SJCRH30 (cell line): ENCODE measurements around the gene SETD5. TPM values are rescaled to one million over a fixed set of nuclear protein-coding genes. Genes with fewer than 3 reads are reported as not detected.

Experiments used
- DNase-seq, 2 experiments: peaks; one replicate each; pipeline ENCODE4 v3.0.0-alpha.2; 2015 to 2020
- H3K27ac ChIP-seq: fragments of 250-450 bp; sonication (Bioruptor Pico); 2 replicates; pipeline ENCODE4 v1.5.1; 2020; ENCODE audit warnings: mild to moderate bottlenecking, moderate library complexity
- H3K27me3 ChIP-seq: fragments of 250-450 bp; sonication (Bioruptor Pico); 2 replicates; pipeline ENCODE4 v1.5.1; 2020; ENCODE audit warnings: mild to moderate bottlenecking, moderate library complexity
- H3K36me3 ChIP-seq: fragments of 250-450 bp; sonication (Bioruptor Pico); 2 replicates; pipeline ENCODE4 v1.5.1; 2020; ENCODE audit warnings: mild to moderate bottlenecking, moderate library complexity
- H3K4me1 ChIP-seq: fragments of 250-450 bp; sonication (Bioruptor Pico); 2 replicates; pipeline ENCODE4 v1.5.1; 2020; ENCODE audit warnings: mild to moderate bottlenecking, moderate library complexity
- H3K4me3 ChIP-seq: fragments of 250-450 bp; sonication (Bioruptor Pico); 2 replicates; pipeline ENCODE4 v1.5.1; 2020; ENCODE audit warnings: mild to moderate bottlenecking, moderate library complexity
- H3K9me3 ChIP-seq: fragments of 250-450 bp; sonication (Bioruptor Pico); replicated peaks from 2 replicates; pipeline ENCODE4 v1.5.1; 2020; ENCODE audit warnings: mild to moderate bottlenecking, moderate library complexity
- total RNA-seq: library from RNA; depleted of rRNA; stranded (reverse); fragments of >200 nt; shearing (Covaris generic); gene quantifications from 2 replicates; pipeline ENCODE4 v1.2.3, GENCODE V29; 2014

The SETD5 gene
- total RNA-seq, 1 experiment from 2014 or later: 104 TPM

DNA sequence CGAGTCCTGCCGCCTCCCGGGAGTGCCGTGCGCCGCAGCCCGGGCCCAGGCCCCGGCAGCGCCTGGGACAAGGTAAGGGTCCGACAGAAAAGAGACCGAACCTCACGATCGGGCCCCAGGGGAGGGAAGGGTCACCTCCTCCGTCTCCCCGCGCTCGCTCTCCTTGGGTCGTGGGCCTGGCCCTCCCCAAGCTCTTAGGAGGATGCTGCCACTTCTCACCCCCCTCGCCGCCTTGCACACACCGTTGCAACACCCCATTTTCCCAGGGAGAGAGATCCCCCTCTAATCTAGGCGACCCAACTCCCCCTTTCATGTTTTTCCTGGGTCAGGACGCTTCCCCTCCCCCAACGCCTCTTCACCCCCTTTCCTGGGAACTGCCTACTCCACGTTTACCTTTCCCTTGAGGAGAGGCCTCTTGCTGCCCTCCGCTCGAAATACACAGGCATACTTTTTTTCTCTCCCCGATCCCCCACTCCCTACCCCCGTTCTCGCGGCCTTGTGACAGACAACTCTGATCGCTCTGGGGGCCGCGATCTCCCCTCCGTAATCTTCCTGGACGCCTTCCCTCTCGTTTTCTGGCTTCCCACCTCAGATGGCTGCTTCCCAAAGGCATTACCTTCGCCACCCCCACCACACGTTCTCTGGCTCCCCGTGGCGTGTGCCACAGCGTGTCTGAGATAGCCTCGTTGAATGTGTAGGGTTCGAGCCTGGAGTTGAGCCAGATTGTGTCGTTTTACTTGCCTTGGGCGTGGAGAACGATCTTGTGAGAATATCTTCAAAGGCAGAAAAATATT lies 688 bp downstream of the SETD5 start:
- peaks cover 16% of the 10 kb centered on the region for H3K36me3 ChIP-seq
- peak; percentile 46 to 63 for DNase-seq
- peaks cover 33% of the 10 kb centered on the region for H3K4me1 ChIP-seq

DNA sequence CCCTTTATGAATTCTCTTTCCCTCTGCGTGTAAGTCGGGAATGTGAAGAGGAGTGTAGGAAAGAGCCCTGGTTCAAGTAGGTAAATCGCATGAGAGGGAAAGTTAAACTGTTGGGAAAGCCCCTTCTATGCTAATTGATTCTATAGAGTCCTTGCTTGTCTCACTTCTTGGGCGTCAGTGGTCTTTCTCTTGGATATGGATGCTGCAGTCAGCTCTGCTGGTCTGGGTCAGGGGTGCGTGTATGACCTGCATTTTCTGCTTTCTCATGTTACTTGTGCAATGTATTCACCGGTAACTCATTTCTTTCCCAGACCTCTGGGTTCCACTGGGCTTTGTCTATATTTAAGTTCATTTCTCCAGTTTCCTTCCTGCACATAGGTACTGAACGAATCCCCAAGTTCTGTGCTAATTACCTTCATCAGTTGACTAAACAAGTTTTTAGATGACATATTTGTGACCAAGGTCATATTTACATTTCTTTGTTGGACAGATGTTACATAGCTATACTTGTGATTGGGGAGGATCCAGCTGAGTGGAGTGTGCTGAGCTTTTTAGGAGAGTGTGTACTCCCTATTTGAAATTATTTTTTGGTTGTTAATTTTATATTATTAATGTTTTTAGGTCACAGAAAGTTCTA lies 1.4 kb downstream of the SETD5 start:
- peak overlapping the region; percentile 96 for H3K27ac ChIP-seq
- H3K4me1 ChIP-seq: peaks cover 40% of the 10 kb centered on the region
- peak overlapping the region; percentile 88 for H3K4me3 ChIP-seq
- H3K9me3 ChIP-seq: no peaks in the 10 kb centered on the region
- H3K36me3 ChIP-seq: peaks cover 13% of the 10 kb centered on the region
- no peaks in the 10 kb centered on the region for H3K27me3 ChIP-seq
- peak; percentile 42 to 64 for DNase-seq

More for the DNA sequence above, 688 bp downstream of the SETD5 start:
- Histone ChIP-seq H3K4me3 (peak overlapping the region; percentile 88), H3K9me3 (no peaks in the 10 kb centered on the region), H3K27me3 (no peaks in the 10 kb centered on the region), H3K27ac (peak overlapping the region; percentile 96)

DNA sequence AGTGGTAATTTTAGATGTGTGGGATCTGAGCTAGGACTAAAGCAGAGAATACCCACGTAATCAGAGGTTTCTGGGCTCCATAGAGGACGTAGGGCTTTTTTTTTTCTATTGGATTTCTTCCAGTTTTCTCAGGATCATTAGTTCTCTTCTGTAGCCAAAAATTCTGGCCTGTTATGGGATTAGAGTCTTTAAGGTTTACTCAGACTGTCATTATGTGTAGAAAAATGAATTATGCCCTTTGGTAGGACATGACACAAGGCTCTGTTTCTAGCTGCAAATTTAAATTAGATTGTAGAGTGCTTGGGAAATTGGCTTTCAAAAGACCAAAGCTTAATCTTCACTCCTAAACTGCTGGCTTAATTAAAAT lies 1.9 kb downstream of the SETD5 start:
- H3K9me3 ChIP-seq: no peaks in the 10 kb centered on the region
- H3K4me3 ChIP-seq: peak overlapping the region; percentile 88
- no peak for DNase-seq
- H3K4me1 ChIP-seq: peaks cover 45% of the 10 kb centered on the region
- H3K27ac ChIP-seq: peak overlapping the region; percentile 96
- no peaks in the 10 kb centered on the region for H3K27me3 ChIP-seq
- H3K36me3 ChIP-seq: peaks cover 8% of the 10 kb centered on the region

DNA sequence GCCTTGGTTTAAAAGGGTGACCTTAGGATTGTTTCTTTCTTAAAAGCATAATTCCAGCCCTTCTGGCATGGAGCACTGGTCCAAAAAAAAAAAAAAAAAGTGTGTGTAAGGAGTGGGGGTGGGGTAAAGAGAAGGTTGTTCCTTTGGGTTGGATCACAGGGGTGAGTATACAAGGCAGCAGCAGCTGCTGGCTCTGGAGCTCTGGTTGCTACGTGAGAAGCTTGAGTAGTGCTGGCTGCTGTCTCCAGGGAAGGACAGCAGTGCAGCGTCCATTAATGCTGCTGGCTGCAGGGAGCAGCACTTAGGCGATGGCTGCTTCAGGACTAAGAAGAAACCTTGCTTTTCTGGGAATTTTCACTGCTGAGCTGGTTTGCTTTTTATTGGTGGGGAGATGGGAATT lies 2.3 kb downstream of the SETD5 start:
- Histone ChIP-seq H3K4me1 (peaks cover 47% of the 10 kb centered on the region), H3K27me3 (no peaks in the 10 kb centered on the region), H3K36me3 (peaks cover 4% of the 10 kb centered on the region), H3K9me3 (no peaks in the 10 kb centered on the region), H3K27ac (peak overlapping the region; percentile 96), H3K4me3 (peak overlapping the region; percentile 88)
- DNase-seq: peak; percentile 94 to 98

DNA sequence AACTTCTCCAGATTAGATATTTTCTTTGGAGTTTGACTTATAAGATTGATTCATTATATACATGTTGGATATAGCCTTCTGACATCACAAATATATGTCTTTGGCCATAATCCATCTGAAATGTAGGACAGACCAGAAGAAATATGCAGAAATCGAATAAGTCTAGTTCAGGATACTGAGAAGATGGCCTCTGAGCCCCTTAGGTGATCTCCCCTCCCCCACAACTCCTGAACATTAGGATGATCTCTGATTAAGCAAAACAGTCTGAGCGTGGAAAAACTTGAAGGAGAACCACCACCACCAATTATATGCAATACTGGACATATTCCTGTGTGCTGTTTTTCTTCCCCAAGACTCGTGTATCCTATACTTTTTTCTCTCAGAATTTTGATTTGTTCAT lies 3.2 kb downstream of the SETD5 start:
- Histone ChIP-seq H3K9me3 (no peaks in the 10 kb centered on the region), H3K4me3 (no peak overlapping the region), H3K27ac (no peak overlapping the region), H3K4me1 (peaks cover 47% of the 10 kb centered on the region), H3K36me3 (no peaks in the 10 kb centered on the region), H3K27me3 (no peaks in the 10 kb centered on the region)
- peak in 1 of 2 experiments; percentile 51 for DNase-seq

DNA sequence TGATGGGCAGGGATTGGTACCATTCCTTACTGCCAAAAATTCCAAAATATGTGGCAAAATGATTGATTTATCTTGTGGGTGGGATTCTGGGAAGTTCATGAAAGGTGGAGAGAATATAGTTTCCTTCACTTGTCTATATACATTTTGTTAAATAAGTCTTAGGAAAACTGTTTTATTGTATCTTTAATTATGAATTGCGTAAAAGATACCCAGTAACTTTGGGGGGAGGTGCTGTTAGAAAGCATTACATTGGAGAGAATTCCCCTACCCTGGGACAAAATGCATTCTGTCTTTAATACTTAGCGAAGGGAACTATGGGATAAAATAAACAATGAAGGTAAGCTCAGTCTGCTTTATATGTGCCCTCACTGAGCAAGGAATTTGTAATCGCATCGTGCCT lies 4.6 kb downstream of the SETD5 start:
- no peaks in the 10 kb centered on the region for H3K27me3 ChIP-seq
- DNase-seq: no peak
- H3K4me3 ChIP-seq: no peak overlapping the region
- H3K9me3 ChIP-seq: no peaks in the 10 kb centered on the region
- peaks cover 47% of the 10 kb centered on the region for H3K4me1 ChIP-seq
- H3K36me3 ChIP-seq: peaks cover 2% of the 10 kb centered on the region; the same call in 1 of the 2 replicates
- no peak overlapping the region for H3K27ac ChIP-seq

DNA sequence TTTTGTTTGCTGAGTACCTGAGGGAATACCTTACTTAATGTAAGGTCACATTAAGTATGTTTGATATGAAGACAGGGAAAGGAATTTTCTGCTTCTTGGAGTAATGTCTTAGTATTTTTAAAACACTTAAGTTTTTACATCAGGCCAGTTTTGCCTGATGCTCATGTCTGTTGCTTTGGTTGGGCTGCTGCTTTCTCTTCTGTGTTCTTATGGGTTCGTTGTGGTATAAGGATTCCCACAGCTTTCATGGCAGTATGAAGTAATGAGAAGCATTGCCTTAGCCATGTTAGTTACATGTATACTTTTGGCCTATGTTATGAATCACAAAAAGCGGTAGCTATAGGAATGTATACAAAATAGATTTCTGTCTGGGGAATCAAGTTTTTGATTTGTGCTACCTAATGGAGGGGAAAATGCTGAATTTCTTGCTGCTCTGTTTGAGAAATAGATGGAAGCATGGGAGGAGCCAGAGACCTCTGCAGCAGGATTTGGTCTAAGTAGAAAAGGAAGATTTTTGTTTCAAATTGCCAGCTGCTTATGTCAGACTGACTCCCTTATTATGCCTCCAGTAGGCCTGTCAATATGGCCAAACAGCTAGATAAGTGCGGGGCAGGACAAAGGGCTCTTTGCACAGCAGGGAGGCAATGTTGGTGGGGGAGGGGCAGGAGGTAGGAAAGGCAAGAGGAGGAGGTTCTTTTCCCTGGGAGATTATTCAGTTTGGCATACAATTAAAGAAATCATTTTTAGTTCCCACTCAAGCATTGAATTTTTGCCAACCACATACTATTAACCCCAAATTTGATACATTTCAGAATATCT lies 5.2 kb downstream of the SETD5 start:
- DNase-seq: peak; percentile 84 to 91
- Histone ChIP-seq H3K4me1 (peaks cover 47% of the 10 kb centered on the region), H3K4me3 (no peak overlapping the region), H3K36me3 (peaks cover 2% of the 10 kb centered on the region; the same call in 1 of the 2 replicates), H3K27me3 (no peaks in the 10 kb centered on the region), H3K9me3 (no peaks in the 10 kb centered on the region), H3K27ac (peak overlapping the region; percentile 12)

DNA sequence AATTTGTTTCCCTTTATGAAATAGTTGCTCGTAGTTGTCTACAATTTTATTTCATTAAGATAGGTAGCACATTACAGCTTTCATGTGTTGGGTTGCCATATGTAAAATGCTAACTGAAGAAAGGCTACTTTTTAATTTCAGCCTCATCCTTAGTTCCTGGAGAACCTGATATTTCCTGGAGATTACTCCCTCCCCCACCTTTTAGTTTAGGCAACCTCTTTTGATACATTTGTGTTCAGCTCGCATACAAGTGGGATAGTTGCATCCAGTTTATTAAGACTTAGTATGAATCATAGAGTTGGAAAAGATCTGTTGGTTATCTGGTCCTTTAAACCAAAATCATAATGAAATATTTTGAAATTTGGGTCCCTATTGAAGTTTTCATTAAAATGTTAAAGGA lies 6.0 kb downstream of the SETD5 start:
- Histone ChIP-seq H3K9me3 (no peaks in the 10 kb centered on the region), H3K27ac (peak overlapping the region; percentile 12; the same call in 1 of the 2 replicates), H3K36me3 (peaks cover 2% of the 10 kb centered on the region; the same call in 1 of the 2 replicates), H3K4me3 (no peak overlapping the region), H3K4me1 (peaks cover 50% of the 10 kb centered on the region), H3K27me3 (no peaks in the 10 kb centered on the region)
- DNase-seq: no peak

DNA sequence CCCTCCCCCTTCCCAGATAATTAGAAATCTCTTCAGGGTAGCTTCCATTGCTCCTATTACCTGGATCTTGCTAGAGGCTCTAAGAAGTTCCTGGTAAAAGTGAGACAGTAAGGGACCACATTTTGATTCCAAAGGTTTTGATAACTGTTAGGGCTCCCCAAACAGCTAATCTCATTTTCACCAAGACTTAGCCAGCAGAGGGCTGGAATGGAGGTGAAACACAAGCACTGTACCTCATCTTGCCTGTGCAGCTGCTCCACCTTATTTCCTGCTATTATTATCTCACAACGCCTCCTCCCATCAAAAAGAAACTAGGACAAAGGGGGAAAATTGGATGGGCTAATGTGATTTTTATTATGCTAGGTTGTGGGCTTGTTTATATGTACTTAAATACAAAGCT lies 7.3 kb downstream of the SETD5 start:
- H3K4me1 ChIP-seq: peaks cover 55% of the 10 kb centered on the region
- H3K36me3 ChIP-seq: peaks cover 8% of the 10 kb centered on the region
- H3K27me3 ChIP-seq: no peaks in the 10 kb centered on the region
- no peak overlapping the region for H3K4me3 ChIP-seq
- peak in 1 of 2 experiments; percentile 49 for DNase-seq
- H3K9me3 ChIP-seq: no peaks in the 10 kb centered on the region
- H3K27ac ChIP-seq: no peak overlapping the region

DNA sequence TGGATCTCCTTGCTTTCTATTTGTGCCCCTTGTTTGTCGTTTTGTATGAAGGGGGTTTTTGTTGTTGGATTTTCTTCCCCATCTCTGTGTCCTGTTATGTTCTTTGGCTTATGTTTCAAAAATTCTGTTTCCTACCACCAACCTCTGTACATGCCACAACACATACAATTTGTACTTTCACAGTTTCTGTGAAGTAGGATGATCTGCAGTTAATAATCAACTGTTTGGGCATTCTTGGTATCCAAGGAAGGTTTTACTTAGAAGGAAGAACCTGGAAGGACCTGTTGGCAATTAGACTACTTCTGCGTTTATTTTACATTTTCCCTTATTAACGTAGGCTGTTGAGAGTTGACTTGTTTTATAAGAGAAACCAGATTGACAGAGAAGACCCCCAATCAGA lies 8.3 kb downstream of the SETD5 start:
- peaks cover 8% of the 10 kb centered on the region for H3K36me3 ChIP-seq
- no peak for DNase-seq
- H3K27ac ChIP-seq: no peak overlapping the region
- peaks cover 46% of the 10 kb centered on the region for H3K4me1 ChIP-seq
- H3K27me3 ChIP-seq: no peaks in the 10 kb centered on the region
- H3K9me3 ChIP-seq: no peaks in the 10 kb centered on the region
- H3K4me3 ChIP-seq: no peak overlapping the region

DNA sequence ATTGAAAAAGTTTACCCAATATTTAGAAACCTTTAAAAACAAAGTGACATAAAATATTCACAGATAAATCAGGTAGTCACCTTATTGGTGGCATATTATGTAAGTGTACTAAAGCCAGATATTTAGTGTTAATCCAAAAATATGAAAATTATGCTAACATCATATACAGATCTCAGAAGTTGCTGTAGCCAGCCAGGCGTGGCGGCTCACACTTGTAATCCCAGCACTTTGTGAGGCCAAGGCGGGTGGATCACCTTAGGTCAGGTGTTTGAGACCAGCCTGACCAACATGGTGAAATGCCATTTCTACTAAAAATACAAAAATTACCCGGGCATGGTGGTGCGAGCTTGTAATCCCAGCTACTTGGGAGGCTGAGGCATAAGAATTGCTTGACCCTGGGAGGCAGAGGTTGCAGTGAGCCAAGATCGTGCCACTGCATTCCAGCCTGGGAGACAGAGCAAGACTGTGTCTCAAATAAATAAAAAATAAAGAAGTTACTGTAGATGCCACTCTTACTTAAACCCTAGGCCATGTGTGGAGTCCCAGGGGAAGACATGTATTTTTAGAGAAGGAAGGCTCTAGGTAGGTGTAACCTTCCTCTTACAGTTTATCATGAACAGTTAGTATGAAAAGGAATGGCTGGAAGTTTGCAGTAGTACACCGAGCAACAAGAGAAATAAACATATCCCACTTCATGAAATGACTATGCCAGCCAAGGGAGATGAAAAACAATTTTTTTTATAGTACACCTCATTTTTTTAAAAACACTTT lies 9.6 kb downstream of the SETD5 start:
- Histone ChIP-seq H3K4me1 (peaks cover 39% of the 10 kb centered on the region), H3K4me3 (no peak overlapping the region), H3K27me3 (no peaks in the 10 kb centered on the region), H3K9me3 (no peaks in the 10 kb centered on the region), H3K27ac (no peak overlapping the region), H3K36me3 (peaks cover 13% of the 10 kb centered on the region)
- no peak for DNase-seq

DNA sequence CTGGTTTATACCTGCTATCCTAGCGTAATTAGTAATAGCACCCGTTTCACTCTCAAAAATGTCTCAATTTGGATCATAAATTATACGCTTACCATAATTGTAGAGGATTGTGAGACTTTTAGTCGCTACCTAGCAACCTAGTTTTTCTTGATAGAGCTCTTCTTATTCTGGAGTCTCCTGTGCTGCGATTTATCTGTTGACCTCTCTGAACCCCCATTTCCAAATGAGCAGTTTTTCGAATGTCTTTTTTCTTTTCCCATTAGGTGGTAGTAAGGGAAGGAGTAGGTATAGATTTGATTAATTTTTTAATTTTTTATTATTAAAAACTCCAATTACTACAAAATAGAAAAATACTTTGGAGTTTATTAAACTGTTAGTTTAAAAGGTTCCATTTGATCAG lies 10.6 kb downstream of the SETD5 start:
- H3K27me3 ChIP-seq: no peaks in the 10 kb centered on the region
- no peak overlapping the region for H3K4me3 ChIP-seq
- peaks cover 29% of the 10 kb centered on the region for H3K4me1 ChIP-seq
- DNase-seq: no peak
- H3K36me3 ChIP-seq: peaks cover 14% of the 10 kb centered on the region
- H3K9me3 ChIP-seq: no peaks in the 10 kb centered on the region
- no peak overlapping the region for H3K27ac ChIP-seq

DNA sequence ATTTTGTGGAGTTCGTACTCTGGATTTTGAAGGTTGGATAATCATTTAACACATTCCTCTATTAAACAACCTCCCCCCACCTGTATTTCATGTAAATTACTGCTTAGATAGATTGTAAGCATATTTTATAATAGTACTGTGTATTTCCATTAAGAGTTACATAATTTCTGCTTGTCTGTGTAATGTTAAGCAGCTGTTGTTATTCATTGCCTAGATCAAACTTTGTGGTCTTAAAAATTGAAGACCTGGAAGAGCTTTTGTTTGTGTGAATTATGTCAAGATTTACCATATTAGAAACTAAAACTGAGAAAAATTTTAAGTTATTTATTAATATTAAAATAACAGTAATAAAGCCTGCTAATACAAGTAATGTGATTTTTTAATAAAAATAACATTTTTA lies 11.1 kb downstream of the SETD5 start:
- Histone ChIP-seq H3K36me3 (peaks cover 18% of the 10 kb centered on the region), H3K27me3 (no peaks in the 10 kb centered on the region)
- no peak for DNase-seq

More for the DNA sequence above, 11.1 kb downstream of the SETD5 start:
- H3K27ac ChIP-seq: no peak overlapping the region
- H3K4me1 ChIP-seq: peaks cover 24% of the 10 kb centered on the region
- H3K4me3 ChIP-seq: no peak overlapping the region
- H3K9me3 ChIP-seq: no peaks in the 10 kb centered on the region
